ENCODE results near the gene MTF2.

The MTF2 gene

DNA sequence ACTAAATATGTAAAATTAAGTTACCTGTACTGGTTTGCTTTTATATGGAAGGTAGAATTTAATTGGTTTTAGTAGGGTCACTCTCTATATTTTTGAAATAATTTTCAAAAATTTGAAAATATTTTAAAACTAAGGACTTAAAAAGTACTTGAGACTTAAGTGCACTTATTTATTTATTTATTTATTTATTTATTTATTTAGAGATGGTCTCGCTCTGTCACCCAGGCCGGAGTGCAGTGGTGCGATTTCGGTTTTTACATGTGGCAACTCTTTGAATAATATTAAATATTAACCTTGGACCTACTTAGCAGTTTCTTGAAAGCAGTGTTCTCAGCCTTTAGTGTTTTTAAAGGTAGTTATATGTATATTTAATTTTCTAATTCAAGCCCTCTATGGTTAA is 64.7 kb downstream of the MTF2 start:
- DNase-seq (ENCODE audit: low read depth): no peak
- H3K4me3 ChIP-seq (ENCODE audit: low read depth, low read length): no peak overlapping the region
- TF ChIP-seq POLR2A (IDR thresholded peaks at IDR 0.05; ENCODE audit: extremely low read depth, insufficient read length) (no peak), MYC (IDR thresholded peaks at IDR 0.05; ENCODE audit: low read depth, low read length) (no peak)
- TF ChIP-seq, protein P1, sequence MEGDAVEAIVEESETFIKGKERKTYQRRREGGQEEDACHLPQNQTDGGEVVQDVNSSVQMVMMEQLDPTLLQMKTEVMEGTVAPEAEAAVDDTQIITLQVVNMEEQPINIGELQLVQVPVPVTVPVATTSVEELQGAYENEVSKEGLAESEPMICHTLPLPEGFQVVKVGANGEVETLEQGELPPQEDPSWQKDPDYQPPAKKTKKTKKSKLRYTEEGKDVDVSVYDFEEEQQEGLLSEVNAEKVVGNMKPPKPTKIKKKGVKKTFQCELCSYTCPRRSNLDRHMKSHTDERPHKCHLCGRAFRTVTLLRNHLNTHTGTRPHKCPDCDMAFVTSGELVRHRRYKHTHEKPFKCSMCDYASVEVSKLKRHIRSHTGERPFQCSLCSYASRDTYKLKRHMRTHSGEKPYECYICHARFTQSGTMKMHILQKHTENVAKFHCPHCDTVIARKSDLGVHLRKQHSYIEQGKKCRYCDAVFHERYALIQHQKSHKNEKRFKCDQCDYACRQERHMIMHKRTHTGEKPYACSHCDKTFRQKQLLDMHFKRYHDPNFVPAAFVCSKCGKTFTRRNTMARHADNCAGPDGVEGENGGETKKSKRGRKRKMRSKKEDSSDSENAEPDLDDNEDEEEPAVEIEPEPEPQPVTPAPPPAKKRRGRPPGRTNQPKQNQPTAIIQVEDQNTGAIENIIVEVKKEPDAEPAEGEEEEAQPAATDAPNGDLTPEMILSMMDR (IDR thresholded peaks at IDR 0.05; ENCODE audit: low read depth, low read length): no peak
- TF ChIP-seq, protein P2, sequence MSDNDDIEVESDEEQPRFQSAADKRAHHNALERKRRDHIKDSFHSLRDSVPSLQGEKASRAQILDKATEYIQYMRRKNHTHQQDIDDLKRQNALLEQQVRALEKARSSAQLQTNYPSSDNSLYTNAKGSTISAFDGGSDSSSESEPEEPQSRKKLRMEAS (IDR thresholded peaks at IDR 0.05; ENCODE audit: low read depth, low read length): no peak

DNA sequence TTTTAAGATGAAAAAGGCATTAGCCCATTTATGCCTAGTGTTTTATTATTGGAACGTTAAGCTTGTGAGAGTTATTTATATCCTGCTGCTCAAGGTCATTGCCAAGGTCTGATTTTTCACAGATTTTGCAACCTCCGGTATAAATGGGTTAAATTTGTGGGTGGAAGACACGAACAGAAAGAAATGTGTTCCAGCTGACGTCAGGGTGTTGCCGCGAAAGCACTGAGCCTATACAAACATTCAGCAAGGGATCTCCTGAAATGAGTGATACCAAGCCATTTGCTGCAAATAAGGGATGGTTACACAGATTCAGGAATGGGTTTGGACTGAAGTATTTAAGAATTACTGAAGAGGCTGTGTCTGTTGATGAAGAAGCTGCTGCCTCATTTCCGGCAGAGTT is 68.9 kb downstream of the MTF2 start:
- TF ChIP-seq, protein P1 (IDR thresholded peaks at IDR 0.05; ENCODE audit: low read depth, low read length): no peak
- TF ChIP-seq, protein P2 (IDR thresholded peaks at IDR 0.05; ENCODE audit: low read depth, low read length): no peak
- TF ChIP-seq MYC (IDR thresholded peaks at IDR 0.05; ENCODE audit: low read depth, low read length) (no peak), POLR2A (IDR thresholded peaks at IDR 0.05; ENCODE audit: extremely low read depth, insufficient read length) (no peak)
- no peak for DNase-seq (ENCODE audit: low read depth)
- no peak overlapping the region for H3K4me3 ChIP-seq (ENCODE audit: low read depth, low read length)

DNA sequence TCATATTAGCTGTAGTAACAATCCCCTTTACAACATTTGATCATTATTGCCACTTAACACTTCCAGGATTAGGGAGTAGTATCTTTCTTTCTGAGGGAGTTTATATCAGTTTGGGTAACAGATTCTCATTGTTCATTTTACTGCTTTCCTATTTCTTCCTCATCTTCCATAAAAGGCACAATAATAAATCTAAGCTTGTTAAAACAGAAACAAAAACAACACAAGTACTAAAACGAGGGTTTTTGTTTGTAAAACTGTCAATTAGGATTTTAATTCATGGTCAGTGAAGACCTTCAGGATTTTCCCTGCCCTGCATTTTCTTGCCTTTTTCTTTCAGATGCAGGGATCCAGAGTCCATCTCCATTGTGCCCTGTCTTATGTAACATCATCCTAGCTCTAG is 71.6 kb downstream of the MTF2 start:
- DNase-seq (ENCODE audit: low read depth): no peak
- H3K4me3 ChIP-seq (ENCODE audit: low read depth, low read length): no peak overlapping the region
- TF ChIP-seq MYC (IDR thresholded peaks at IDR 0.05; ENCODE audit: low read depth, low read length): no peak
- TF ChIP-seq POLR2A (IDR thresholded peaks at IDR 0.05; ENCODE audit: extremely low read depth, insufficient read length): no peak
- TF ChIP-seq, protein P1 (IDR thresholded peaks at IDR 0.05; ENCODE audit: low read depth, low read length): no peak
- TF ChIP-seq, protein P2 (IDR thresholded peaks at IDR 0.05; ENCODE audit: low read depth, low read length): no peak

DNA sequence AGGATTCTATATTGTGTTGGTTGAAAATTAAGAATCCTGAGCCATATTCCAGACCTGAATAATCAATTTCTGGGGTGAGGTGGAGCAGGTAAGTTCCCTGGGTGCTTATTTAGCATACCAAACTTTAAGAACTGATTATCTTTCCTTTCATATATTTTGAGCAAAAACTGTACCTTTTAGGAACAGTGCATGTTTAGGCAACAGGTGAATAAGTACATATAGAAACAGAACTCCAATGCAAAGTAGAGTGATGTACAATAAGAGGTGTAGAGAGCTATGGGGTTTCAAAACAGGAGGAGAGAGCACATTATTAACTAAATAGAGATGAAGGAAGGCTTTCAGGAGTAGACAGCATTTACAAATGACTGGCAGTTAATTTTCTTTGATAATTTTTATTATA is 72.4 kb downstream of the MTF2 start:
- DNase-seq (ENCODE audit: low read depth): no peak
- no peak overlapping the region for H3K4me3 ChIP-seq (ENCODE audit: low read depth, low read length)
- TF ChIP-seq, protein P1 (IDR thresholded peaks at IDR 0.05; ENCODE audit: low read depth, low read length): no peak
- TF ChIP-seq, protein P2 (IDR thresholded peaks at IDR 0.05; ENCODE audit: low read depth, low read length): no peak
- no peak for TF ChIP-seq POLR2A (IDR thresholded peaks at IDR 0.05; ENCODE audit: extremely low read depth, insufficient read length)
- TF ChIP-seq MYC (IDR thresholded peaks at IDR 0.05; ENCODE audit: low read depth, low read length): no peak

DNA sequence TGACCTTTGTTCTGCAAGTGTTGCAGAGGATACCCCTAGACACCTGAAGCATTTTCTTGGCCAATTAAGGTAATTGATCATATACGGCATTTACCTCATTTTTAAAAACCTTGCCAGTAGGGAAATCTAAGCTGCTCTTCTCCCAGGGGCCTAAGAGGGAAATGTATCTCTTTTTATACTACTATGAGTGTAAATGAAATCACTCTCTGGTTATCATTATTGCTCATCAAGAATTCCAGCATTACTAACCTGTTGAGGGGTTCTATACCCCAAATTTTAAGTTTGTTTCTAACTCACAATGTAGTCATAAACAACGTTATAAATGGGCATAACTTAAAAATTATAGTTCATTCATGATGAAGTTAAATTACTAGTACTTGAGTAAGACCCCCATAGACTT is 73.8 kb downstream of the MTF2 start:
- H3K4me3 ChIP-seq (ENCODE audit: low read depth, low read length): no peak overlapping the region
- TF ChIP-seq, protein P2 (IDR thresholded peaks at IDR 0.05; ENCODE audit: low read depth, low read length): no peak
- TF ChIP-seq, protein P1 (IDR thresholded peaks at IDR 0.05; ENCODE audit: low read depth, low read length): no peak
- no peak for TF ChIP-seq MYC (IDR thresholded peaks at IDR 0.05; ENCODE audit: low read depth, low read length)
- TF ChIP-seq POLR2A (IDR thresholded peaks at IDR 0.05; ENCODE audit: extremely low read depth, insufficient read length): no peak
- no peak for DNase-seq (ENCODE audit: low read depth)

DNA sequence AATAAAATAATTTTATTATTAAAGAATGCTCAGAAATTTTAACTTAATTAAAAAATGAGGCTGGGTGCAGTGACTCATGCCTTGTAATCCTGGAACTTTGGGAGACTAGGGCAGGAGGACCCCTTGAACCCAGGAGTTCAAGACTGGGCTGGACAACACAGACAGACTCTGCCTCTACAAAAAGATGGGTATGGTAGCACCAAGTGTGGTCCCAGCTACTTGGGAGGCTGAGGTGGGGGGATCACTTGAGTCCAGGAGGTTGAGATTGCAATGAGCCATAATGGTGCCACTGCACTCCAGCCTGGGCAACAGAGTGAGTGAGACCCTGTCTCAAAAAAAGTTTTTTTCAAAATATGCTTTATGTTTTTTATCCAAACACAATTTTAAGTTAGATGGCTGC is 75.8 kb downstream of the MTF2 start:
- H3K4me3 ChIP-seq (ENCODE audit: low read depth, low read length): no peak overlapping the region
- no peak for DNase-seq (ENCODE audit: low read depth)
- no peak for TF ChIP-seq POLR2A (IDR thresholded peaks at IDR 0.05; ENCODE audit: extremely low read depth, insufficient read length)
- TF ChIP-seq, protein P2 (IDR thresholded peaks at IDR 0.05; ENCODE audit: low read depth, low read length): no peak
- TF ChIP-seq MYC (IDR thresholded peaks at IDR 0.05; ENCODE audit: low read depth, low read length): no peak
- TF ChIP-seq, protein P1 (IDR thresholded peaks at IDR 0.05; ENCODE audit: low read depth, low read length): no peak

All from NB4 (cell line).